Measurements from ENCODE around the gene NDUFAF2. TPM values are rescaled to one million over a fixed set of nuclear protein-coding genes. Genes with fewer than 3 reads are reported as not detected.
"Not testable (repeated sequence)": the region's sequence is repeated elsewhere in the genome, so short reads cannot be mapped to it uniquely, and the experiment has no call there.

The NDUFAF2 gene
- total and polyA plus RNA-seq, 7 donors: 32.1 to 87.2 (median 57.4) TPM

GRCh38 chr5:61186634-61187033 lies 241.6 kb downstream of the NDUFAF2 start:
- intact Hi-C loops (cut with DNase I): no loop called here
- no peaks in the 10 kb centered on the region for H3K36me3 ChIP-seq (ENCODE audit: insufficient read depth in 1 of 2, low read depth in 1 of 2)
- no peaks in the 10 kb centered on the region for H3K9me3 ChIP-seq
- no peaks in the 10 kb centered on the region for H3K27me3 ChIP-seq (ENCODE audit: insufficient read depth in 3 of 3, low read length in 2 of 3)
- no peak for DNase-seq
- WGBS, 3 donors: 72 to 92% (median 83%) methylated on average over 2 of the region's 2 CpGs
- H3K27ac ChIP-seq: no peak overlapping the region
- H3K4me3 ChIP-seq: no peak overlapping the region
- no peaks in the 10 kb centered on the region for H3K4me1 ChIP-seq
- TF ChIP-seq CTCF (IDR thresholded peaks at IDR 0.05): no peak
- ATAC-seq: no peak

- H3K27me3 ChIP-seq (ENCODE audit: insufficient read depth in 3 of 3, low read length in 2 of 3); DNase-seq; H3K4me3 ChIP-seq; ATAC-seq; H3K4me1 ChIP-seq; H3K9me3 ChIP-seq; intact Hi-C loops (cut with DNase I); H3K27ac ChIP-seq; H3K36me3 ChIP-seq (ENCODE audit: insufficient read depth in 1 of 2, low read depth in 1 of 2): not testable (repeated sequence)
Observed at GRCh38 chr5:61187352-61187751, 242.3 kb downstream of the NDUFAF2 start.

- H3K9me3 ChIP-seq; DNase-seq; H3K27me3 ChIP-seq (ENCODE audit: insufficient read depth in 3 of 3, low read length in 2 of 3); H3K4me3 ChIP-seq; H3K4me1 ChIP-seq; ATAC-seq; H3K27ac ChIP-seq; H3K36me3 ChIP-seq (ENCODE audit: insufficient read depth in 1 of 2, low read depth in 1 of 2); intact Hi-C loops (cut with DNase I): not testable (repeated sequence)
- 81 to 92% (median 88%) methylated on average over 2 of the region's 2 CpGs for WGBS, 3 donors
Observed at GRCh38 chr5:61187826-61188225, 242.8 kb downstream of the NDUFAF2 start.

GRCh38 chr5:61198606-61199005 lies 253.6 kb downstream of the NDUFAF2 start:
- no peak overlapping the region for H3K4me3 ChIP-seq
- H3K27ac ChIP-seq: no peak overlapping the region
- H3K9me3 ChIP-seq: peaks cover 7% of the 10 kb centered on the region
- H3K27me3 ChIP-seq (ENCODE audit: insufficient read depth in 3 of 3, low read length in 2 of 3): no peaks in the 10 kb centered on the region
- ATAC-seq (no peak), DNase-seq (no peak)
- WGBS, 3 donors: 90 to 95% (median 93%) methylated on average over 2 of the region's 2 CpGs
- no peaks in the 10 kb centered on the region for H3K4me1 ChIP-seq
- no peaks in the 10 kb centered on the region for H3K36me3 ChIP-seq (ENCODE audit: insufficient read depth in 1 of 2, low read depth in 1 of 2)
- intact Hi-C loops (cut with DNase I): no loop called here
- no peak for TF ChIP-seq CTCF (IDR thresholded peaks at IDR 0.05)

- no peak for DNase-seq
- no peak overlapping the region for H3K27ac ChIP-seq
- peaks cover 7% of the 10 kb centered on the region for H3K9me3 ChIP-seq
- no peak overlapping the region for H3K4me3 ChIP-seq
- no peaks in the 10 kb centered on the region for H3K4me1 ChIP-seq
- no peak for ATAC-seq
- no peak for TF ChIP-seq CTCF (IDR thresholded peaks at IDR 0.05)
- H3K27me3 ChIP-seq (ENCODE audit: insufficient read depth in 3 of 3, low read length in 2 of 3): no peaks in the 10 kb centered on the region
- no peaks in the 10 kb centered on the region for H3K36me3 ChIP-seq (ENCODE audit: insufficient read depth in 1 of 2, low read depth in 1 of 2)
- 67 to 79% (median 74%) methylated on average over 8 of the region's 8 CpGs for WGBS, 3 donors
- intact Hi-C loops (cut with DNase I): no loop called here
Observed at GRCh38 chr5:61200582-61201155, 255.7 kb downstream of the NDUFAF2 start.

- no peaks in the 10 kb centered on the region for H3K27me3 ChIP-seq (ENCODE audit: insufficient read depth in 3 of 3, low read length in 2 of 3)
- WGBS, 3 donors: 85 to 91% (median 91%) methylated on average over 2 of the region's 2 CpGs
- H3K9me3 ChIP-seq: peaks cover 7% of the 10 kb centered on the region
- TF ChIP-seq CTCF (IDR thresholded peaks at IDR 0.05): no peak
- DNase-seq (no peak), ATAC-seq (no peak)
- H3K4me3 ChIP-seq: no peak overlapping the region
- no peaks in the 10 kb centered on the region for H3K36me3 ChIP-seq (ENCODE audit: insufficient read depth in 1 of 2, low read depth in 1 of 2)
- no peak overlapping the region for H3K27ac ChIP-seq
- no peaks in the 10 kb centered on the region for H3K4me1 ChIP-seq
- intact Hi-C loops (cut with DNase I): no loop called here
Observed at GRCh38 chr5:61202213-61202612, 257.2 kb downstream of the NDUFAF2 start.

Measured in psoas muscle (tissue), 8 donors.